ENCODE results near the gene C2orf68. TPM values are rescaled to one million over a fixed set of nuclear protein-coding genes. Genes with fewer than 3 reads are reported as not detected.

Gene C2orf68
- total and polyA plus RNA-seq, 2 of the 13 experiments (the other 11 are each of a cell fraction or from before 2014, with no cell fraction given): 47.1 to 77.4 TPM

- TF ChIP-seq ZNF337 (CRISPR knock-in tag; IDR thresholded peaks at IDR 0.05; ENCODE audit: borderline replicate concordance, low read depth): peak; percentile 61; the same call in 1 of the 2 replicates
- TF ChIP-seq ZSCAN25 (CRISPR knock-in tag; IDR thresholded peaks at IDR 0.05): peak; percentile 98
- TF ChIP-seq GFI1 (CRISPR knock-in tag; IDR thresholded peaks at IDR 0.05; ENCODE audit: borderline replicate concordance): no peak
- no peak for TF ChIP-seq ZNF333 (CRISPR knock-in tag; IDR thresholded peaks at IDR 0.05; ENCODE audit: borderline replicate concordance)
- TF ChIP-seq ATF7-NPFF (CRISPR knock-in tag; IDR thresholded peaks at IDR 0.05; ENCODE audit: low read depth): no peak; the same call in 1 of the 2 replicates
- TF ChIP-seq, protein P1, sequence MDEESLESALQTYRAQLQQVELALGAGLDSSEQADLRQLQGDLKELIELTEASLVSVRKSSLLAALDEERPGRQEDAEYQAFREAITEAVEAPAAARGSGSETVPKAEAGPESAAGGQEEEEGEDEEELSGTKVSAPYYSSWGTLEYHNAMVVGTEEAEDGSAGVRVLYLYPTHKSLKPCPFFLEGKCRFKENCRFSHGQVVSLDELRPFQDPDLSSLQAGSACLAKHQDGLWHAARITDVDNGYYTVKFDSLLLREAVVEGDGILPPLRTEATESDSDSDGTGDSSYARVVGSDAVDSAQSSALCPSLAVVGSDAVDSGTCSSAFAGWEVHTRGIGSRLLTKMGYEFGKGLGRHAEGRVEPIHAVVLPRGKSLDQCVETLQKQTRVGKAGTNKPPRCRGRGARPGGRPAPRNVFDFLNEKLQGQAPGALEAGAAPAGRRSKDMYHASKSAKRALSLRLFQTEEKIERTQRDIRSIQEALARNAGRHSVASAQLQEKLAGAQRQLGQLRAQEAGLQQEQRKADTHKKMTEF (CRISPR knock-in tag; IDR thresholded peaks at IDR 0.05): peak; percentile 95
- TF ChIP-seq PPARG (CRISPR knock-in tag; conservative IDR thresholded peaks at IDR 0.05): 0 out of 2 replicates have a peak, but pooled peaks have one; percentile 32
- 0 out of 2 replicates have a peak, but pooled peaks have one; percentile 64 for TF ChIP-seq ZNF724P (CRISPR knock-in tag; IDR thresholded peaks at IDR 0.05; ENCODE audit: borderline replicate concordance)
- no peak for TF ChIP-seq GLI4 (CRISPR knock-in tag; IDR thresholded peaks at IDR 0.05; ENCODE audit: borderline replicate concordance)
- TF ChIP-seq CREB3 (CRISPR knock-in tag; IDR thresholded peaks at IDR 0.05): no peak; the same call in 1 of the 2 replicates
- TF ChIP-seq NFYB (CRISPR knock-in tag; IDR thresholded peaks at IDR 0.05): peak; percentile 37; the same call in 1 of the 2 replicates
- TF ChIP-seq CC2D1A (CRISPR knock-in tag; IDR thresholded peaks at IDR 0.05): no peak
- TF ChIP-seq PHB2 (IDR thresholded peaks at IDR 0.05; ENCODE audit: partially characterized antibody): no peak
- no peak; the same call in none of the 2 replicates for TF ChIP-seq ELF1 (CRISPR knock-in tag; IDR thresholded peaks at IDR 0.05)
- TF ChIP-seq ZNF557 (CRISPR knock-in tag; IDR thresholded peaks at IDR 0.05): no peak; the same call in 1 of the 2 replicates
- peak; percentile 83; the same call in 1 of the 2 replicates for TF ChIP-seq SAFB2 (CRISPR knock-in tag; IDR thresholded peaks at IDR 0.05; ENCODE audit: borderline replicate concordance, low read depth)
- TF ChIP-seq ZNF496 (CRISPR knock-in tag; IDR thresholded peaks at IDR 0.05; ENCODE audit: insufficient replicate concordance): no peak
- TF ChIP-seq ZNF33A (CRISPR knock-in tag; IDR thresholded peaks at IDR 0.05; ENCODE audit: borderline replicate concordance): peak; percentile 7; the same call in 1 of the 2 replicates
- no peak for TF ChIP-seq NFE2L2 (IDR thresholded peaks at IDR 0.05; ENCODE audit: low read length)
- TF ChIP-seq ZNF546 (CRISPR knock-in tag; conservative IDR thresholded peaks at IDR 0.05): peak; percentile 82; the same call in 1 of the 2 replicates
- peak; percentile 82; the same call in 1 of the 2 replicates for TF ChIP-seq ZNF589 (CRISPR knock-in tag; conservative IDR thresholded peaks at IDR 0.05)
- TF ChIP-seq ZNF224 (CRISPR knock-in tag; IDR thresholded peaks at IDR 0.05): peak; percentile 75; the same call in 1 of the 2 replicates
- TF ChIP-seq MYC (CRISPR knock-in tag; IDR thresholded peaks at IDR 0.05; ENCODE audit: borderline replicate concordance): peak; percentile 98
- TF ChIP-seq ZNF329 (CRISPR knock-in tag; IDR thresholded peaks at IDR 0.05; ENCODE audit: low read depth): peak; percentile 55; the same call in 1 of the 2 replicates
- no peak for TF ChIP-seq HHEX (CRISPR knock-in tag; IDR thresholded peaks at IDR 0.05)
These were observed 27.5 kb downstream of the C2orf68 start, which contains the start of gene VAMP5 (continued) for GRCh38 chr2:85584354-85584856.
